ENCODE measurements around the gene HEXD. TPM values are rescaled to one million over a fixed set of nuclear protein-coding genes. Genes with fewer than 3 reads are reported as not detected.
"Not testable (repeated sequence)": the region's sequence is repeated elsewhere in the genome, so short reads cannot be mapped to it uniquely, and the experiment has no call there.

The HEXD gene
- total RNA-seq, 1 donor from 2014 or later: 21.7 TPM

DNA sequence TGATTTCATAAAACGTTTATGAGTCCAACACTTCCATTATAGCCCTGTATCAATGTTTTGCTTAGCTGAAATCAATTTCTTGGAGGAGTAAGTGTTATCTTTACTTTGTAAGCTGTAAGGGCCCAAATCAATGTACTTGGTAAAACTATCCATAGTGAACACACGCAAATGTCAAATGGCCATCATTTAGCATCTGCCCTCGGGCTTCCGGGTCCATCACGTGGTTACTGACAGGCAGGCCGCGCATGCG, 39.7 kb downstream of the HEXD start:
- DNase-seq (ENCODE audit: low read depth): peak; percentile 87

DNA sequence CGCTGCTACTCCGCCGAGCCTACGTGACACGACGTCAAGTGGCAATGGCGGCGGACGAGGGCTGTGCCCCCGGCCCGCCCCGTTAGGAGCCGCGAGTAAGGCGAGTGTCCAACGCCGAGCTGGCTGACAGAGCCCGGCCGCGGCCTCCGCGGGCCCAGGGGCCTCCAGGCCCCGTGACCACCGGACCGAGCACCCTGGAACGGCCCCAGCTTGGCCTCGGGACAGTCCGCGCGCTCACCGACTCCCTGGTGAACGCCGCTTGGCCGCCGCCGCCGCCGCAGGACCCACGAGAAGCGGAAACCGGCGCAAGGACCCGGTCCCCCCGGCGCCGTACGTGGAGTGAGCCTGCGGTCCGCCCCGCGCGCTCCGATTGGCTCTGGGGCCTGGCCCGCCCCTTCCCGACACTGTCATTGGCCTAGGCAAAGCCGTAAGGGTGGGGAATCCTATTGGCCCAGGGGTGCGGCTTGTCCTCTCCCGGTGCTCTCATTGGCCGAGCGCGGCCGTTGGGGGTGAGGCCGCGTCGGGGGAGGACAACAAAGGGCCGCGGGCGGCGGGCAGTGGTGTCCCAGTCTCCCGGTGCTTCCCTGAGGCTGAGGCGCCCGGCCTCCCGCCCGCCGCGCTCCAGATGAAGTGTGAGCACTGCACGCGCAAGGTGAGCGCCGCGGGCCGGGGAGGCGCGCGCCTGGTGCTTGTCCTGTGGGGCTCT, 40.2 kb downstream of the HEXD start, which contains the start of gene NARF:
Gene NARF, plus strand, starts transcription at position 563 of the 706 bp plus-strand sequence. Its CDS starts 63 bp downstream, at position 626.
- DNase-seq (ENCODE audit: low read depth): peak; percentile 93

DNA sequence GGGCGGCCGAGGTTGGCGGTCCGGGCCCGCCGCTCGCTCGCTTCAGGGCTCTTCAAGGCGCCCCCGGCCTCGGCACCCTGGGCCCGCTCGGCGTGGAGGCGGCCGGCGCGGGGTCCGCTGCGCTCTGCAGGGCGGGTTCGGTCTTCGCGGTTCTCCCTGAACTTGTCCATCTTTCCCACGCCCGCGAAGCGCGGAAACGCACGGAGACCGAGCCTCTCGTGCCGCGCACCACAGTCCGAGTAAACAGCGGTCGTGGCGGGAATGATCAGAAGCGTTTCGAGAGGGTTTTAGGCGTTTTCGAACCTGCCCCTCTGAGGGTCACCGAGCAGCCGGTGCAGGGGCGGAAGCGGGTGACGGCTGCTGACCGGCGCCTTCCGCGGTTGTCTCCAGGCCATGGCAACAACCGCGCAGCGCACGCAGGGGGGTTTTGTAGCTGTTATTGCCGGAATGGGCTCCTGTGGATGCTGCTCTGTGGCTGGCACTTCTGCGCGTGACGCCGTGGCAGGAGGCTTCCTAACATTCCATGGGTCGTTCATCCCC, 40.8 kb downstream of the HEXD start:
- DNase-seq (ENCODE audit: low read depth): peak; percentile 21

DNA sequence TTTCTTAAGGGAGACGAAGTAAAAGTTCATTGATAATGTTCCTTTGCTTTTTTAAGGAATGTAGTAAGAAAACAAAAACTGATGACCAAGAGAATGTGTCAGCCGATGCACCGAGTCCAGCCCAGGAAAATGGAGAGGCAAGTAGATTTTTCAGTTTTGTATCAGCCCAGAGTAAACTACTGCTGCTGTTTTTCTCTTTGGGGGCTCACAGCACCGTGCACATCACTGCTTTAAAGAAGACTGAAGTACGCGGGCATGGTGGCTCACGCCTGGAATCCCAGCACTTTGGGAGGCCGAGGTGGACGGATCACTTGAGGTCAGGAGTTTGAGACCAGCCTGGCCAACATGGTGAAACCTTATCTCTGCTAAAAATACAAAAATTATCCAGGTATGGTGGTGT, 41.8 kb downstream of the HEXD start:
- not testable (repeated sequence) for DNase-seq (ENCODE audit: low read depth)

DNA sequence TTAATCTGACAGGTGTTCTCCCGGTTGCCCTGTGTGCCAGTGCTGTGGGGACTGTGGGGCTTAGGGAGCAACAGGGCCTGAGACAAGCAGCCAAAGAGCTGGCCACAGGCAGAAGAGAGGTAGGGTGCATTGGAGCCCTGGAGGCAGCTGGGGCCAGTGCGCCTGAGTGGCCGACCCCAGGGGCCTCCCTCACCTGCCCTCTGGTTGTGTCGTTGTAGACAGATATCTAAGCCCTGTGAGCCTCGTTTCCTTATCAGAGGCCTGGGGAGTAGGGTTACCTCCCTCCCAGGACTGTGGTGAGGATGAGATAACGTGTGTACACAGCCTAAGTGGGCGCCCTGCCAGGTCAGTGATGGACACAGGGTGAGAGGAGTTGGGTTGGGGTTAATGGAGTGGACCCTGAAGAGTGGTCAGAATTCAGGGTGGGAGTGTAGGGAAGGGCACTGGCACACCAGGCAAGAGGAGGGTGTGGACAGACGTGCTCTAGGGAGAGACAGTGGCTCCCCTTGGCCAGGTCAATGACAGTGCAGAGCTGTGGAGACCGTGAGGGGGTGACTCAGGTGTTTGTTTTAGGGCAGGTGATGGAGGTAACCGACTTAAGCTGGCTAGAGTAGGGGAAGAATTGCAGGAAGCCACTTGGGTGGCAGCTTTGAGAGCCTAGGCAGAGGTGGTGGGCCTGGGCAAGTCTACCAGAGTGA, 43.8 kb downstream of the HEXD start:
- DNase-seq (ENCODE audit: low read depth): no peak

DNA sequence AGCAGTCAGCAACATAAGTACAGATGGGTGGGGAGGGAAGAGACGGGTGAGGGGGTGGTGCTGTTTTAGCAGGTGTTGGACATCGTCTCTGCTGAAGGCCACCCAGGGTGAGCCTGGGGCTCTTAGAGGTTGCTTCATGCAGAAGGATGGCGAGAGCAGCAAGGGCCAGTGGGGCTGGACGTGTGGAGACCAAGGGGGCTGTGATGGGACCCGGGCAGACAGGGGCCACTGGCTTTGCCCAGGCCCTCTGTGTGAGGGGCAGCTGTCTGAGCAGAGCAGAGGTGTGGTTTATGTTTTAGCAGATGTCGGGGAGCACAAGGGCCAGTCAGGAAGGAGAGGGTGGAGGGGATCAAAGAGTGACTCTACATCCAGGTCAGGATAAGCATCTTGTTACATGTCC, 45.2 kb downstream of the HEXD start:
- DNase-seq (ENCODE audit: low read depth): no peak

DNA sequence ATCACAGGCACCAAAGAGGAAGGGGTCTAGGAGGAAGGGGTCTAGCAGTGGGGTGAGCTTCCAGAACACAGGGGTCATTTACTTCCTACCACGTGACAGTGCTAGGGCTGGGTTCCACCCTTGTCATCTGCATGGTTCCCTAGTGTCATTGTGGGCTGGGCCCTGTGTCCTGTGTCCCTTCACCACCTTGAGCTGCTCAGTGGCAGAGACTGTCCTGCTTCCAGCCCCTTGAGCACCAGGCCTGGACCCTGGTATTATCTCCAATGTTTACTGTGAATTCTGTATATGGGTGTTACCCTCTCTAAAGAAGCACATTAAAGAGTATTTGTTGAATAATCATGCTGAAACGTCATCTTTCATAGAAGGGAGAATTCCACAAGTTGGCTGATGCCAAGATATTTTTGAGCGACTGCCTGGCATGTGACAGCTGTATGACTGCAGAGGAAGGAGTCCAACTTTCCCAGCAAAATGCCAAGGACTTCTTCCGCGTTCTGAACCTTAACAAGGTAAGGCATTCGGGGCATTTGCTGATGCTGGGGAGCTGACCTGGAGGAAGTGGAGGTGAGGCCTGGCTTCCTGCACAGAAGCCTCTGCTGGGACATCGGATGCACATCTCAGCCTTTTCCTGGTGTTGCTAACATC, 45.9 kb downstream of the HEXD start:
- no peak for DNase-seq (ENCODE audit: low read depth)

DNA sequence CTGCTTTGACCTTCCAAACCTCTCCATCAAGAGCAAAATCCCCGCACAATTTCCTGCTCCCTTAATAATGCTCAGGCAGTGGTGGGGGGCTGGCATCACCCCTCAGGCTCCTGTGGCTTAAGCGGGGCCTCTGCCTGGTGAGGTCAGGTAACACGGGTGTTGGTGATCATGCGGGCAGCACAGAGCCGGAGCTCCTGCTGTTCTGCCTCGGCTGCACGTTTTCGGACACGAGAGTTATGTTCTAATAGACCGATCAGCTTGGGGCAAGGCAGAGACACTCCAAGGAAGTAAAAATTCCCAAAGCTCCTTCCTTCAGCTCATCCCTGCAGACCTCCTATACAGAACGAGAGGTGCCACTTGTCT, 46.4 kb downstream of the HEXD start:
- no peak for DNase-seq (ENCODE audit: low read depth)

DNA sequence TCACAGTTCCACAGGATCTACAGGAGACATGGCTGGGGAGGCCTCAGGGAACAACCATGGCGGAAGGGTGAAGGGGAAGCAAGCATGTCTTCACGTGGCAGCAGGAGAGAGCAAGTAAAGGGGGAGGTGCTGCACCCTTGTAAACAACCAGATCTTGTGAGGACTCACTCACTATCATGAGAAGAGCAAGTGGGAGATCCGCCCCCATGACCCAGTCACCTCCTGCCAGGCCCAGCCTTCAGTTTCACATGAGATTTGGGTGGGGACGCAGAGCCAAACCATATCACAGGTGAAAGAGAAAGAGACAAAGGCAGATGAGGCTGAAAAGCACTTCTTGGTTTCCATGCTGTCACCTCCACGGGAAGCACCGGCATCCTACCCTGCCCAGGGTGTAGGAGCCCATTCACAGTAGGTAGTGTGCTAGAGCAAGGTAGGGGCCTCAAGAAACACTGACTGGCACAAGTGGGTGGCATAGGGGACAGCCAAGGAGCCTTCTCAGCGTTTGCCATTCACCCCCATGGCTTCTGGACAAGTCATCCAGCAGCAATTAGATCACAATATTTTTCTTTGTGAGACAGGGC, 47.0 kb downstream of the HEXD start:
- no peak for DNase-seq (ENCODE audit: low read depth)

DNA sequence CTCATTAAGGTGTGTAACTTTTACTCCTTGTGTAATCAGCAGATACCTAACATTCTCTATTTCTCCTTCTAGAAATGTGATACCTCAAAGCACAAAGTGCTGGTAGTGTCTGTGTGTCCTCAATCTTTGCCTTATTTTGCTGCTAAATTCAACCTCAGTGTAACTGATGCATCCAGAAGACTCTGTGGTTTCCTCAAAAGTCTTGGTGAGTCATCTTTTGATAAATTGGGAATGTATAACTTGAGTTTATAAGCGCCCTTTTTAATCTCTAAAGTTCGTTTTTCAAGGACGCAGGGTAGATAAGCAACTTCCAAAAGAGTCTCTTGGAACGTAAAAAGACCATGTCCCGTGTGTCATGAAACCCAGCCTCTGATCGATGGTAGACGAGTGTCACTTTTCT, 50.5 kb downstream of the HEXD start:
- DNase-seq (ENCODE audit: low read depth): no peak

DNA sequence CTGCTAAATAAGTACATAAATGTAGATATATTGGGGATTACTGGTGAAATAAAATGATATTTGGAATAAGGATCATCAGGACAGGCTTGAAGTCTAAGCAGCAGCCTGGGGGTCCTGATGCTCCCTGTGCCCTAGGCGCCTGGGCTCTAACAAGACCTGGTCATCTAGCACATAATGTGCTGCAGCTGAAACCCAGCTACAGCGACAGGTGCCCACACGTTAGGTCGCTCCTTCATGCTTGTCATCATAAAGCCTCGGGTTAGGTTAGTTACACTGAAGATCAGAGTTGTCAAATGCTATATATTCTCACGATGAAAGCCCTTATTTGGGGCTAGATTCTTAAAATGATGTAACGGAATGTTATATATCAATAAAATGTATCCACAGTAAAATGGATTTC, 51.9 kb downstream of the HEXD start:
- no peak for DNase-seq (ENCODE audit: low read depth)

DNA sequence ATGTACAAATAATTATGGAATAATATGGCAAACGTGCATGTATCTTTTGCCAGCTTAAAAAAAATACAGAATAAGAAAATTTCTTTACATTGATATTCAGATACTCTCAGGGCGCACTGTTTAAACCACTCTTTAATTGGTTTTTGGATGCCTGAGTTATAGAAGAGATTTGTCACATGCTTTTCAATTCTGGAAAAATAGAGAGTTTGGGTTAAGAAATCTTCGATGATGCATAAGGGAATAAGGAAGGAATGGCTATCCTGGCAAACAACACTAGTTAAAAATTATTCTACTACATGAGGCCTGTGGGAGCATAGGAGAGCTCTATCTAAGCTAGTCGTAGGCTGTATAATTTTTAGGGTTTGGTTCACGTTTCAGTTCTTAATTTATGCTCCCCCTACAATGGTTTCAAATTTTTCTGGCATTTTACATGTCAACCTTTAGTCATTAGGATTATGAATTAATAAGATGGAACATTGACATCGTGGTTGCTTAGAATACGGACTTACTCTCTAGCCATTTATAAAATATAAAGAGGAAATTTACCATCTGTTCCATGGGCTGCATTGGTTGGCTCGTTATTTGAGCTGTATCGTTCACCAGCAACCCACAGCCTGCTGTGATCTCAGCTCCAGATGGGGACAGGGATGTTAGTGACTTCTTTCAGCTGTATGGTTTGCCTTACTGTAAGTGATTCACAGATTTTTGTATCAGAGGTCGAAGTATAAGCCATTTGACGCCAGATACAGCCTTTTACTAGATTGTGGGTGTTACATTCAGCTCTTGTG, 56.3 kb downstream of the HEXD start:
- no peak for DNase-seq (ENCODE audit: low read depth)

DNA sequence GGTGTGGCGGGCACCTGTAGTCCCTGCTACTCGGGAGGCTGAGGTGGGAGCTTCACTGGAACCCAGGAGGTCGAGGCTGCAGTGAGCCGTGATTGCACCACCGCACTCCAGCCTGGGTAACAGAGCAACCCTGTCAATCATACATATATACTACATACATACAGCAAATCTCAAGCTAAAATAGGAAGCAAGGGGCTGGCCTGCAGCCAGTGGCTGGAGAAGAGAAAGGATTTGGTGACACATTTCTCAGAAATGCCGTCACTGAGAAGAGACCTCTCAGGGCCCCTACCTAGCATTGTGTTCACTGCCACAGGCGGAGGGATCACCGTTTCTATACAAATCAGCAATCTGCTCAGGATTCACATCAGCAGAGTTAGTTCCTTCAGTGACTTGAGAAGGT, 57.3 kb downstream of the HEXD start:
- DNase-seq (ENCODE audit: low read depth): no peak

DNA sequence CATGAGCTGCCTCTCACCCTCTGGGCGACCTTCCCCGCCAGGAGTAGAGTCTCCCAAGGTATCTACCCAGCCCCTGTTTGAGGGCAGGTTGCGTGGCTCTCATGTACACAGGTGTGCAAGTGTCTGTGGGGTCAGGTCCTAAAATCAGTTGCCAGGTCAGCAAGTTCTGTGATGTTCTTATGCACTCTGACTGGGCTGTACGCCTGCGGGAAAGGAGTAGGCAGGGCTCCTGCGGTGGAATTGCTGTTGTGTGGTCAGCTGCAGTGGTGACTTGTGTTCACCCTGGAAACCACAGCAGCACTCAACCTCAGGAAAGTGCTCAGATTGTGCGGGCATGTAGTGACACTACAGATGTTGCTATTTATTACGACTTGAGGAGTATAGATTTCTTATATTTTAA, 59.8 kb downstream of the HEXD start:
- DNase-seq (ENCODE audit: low read depth): no peak

DNA sequence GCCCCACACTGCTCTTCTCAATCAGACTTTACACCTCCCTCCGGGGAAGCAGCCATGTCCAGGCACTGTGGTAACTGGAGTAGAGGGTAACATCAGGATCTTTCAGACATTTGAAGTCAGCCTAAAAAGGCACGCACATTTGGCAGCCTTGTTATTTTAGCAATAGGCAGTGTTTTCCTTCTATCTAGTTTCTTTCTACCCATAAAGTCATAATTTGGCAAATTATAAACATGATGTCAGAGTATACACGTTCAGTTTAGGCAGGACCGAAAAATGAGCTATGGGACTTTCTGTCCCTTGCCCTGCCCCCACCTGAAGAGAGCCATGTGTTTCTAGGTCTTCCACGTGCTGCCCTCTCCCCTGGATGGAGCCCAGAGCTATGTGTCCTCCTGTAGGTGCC, 61.5 kb downstream of the HEXD start:
- no peak for DNase-seq (ENCODE audit: low read depth)

DNA sequence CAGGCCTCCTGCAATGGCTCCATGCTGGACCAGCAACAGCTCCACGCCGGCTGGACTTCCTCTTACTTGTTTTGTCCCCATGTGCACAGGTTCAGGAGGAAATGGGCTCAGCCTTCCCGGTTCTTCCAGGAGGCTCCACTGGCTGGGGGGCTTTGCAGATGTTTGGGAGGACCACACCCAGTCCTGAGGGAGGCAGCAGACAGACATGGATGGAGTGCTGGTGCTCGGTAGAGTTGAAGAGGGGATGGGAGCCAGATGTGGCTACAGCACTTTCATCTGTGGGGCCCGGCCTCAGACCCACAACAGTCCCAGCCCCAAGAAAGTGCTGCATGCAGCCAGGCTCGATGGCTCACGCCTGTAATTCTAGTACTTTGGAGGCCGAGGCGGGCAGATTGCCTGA, 62.2 kb downstream of the HEXD start:
- no peak for DNase-seq (ENCODE audit: low read depth)

DNA sequence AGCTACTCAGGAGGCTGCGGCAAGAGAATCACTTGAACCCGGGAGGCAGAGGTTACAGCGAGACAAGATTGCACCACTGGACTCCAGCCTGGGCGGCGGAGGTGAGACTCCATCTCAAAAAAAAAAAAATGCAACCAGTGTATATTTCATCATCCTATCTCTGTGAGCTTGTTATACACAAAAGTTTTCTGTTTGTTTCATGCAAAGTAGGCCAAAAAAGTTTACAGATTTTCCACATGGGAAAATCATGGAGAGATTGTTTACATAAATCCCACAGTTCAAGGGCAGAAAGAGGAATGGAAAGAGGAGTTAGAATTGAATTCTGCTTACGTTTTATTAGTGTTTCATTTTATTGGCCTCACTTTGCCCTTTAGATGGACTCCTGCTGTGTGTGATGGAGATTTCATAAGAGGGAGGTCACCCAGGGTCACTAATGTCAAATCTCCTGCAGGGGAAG, 65.1 kb downstream of the HEXD start:
- no peak for DNase-seq (ENCODE audit: low read depth)

DNA sequence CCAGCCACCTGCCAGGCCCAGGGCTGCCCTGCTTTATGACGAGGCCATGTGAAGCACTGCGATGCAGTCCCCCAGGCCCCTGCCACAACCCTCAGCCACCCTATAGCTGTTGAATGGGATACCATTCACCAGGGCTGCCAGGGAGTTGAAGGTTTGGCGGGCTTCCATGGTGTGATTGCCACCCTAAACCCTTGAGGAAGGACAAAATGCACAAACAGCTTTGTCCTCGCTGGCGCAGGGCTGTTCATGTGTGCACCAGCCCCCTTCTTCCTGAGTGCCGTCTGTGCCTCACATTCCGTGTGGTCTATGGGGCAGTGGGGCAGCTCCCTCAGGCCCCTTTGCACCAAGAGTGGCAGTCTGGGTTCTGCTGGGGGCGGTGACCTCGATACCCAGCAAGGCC, 65.7 kb downstream of the HEXD start:
- no peak for DNase-seq (ENCODE audit: low read depth)

DNA sequence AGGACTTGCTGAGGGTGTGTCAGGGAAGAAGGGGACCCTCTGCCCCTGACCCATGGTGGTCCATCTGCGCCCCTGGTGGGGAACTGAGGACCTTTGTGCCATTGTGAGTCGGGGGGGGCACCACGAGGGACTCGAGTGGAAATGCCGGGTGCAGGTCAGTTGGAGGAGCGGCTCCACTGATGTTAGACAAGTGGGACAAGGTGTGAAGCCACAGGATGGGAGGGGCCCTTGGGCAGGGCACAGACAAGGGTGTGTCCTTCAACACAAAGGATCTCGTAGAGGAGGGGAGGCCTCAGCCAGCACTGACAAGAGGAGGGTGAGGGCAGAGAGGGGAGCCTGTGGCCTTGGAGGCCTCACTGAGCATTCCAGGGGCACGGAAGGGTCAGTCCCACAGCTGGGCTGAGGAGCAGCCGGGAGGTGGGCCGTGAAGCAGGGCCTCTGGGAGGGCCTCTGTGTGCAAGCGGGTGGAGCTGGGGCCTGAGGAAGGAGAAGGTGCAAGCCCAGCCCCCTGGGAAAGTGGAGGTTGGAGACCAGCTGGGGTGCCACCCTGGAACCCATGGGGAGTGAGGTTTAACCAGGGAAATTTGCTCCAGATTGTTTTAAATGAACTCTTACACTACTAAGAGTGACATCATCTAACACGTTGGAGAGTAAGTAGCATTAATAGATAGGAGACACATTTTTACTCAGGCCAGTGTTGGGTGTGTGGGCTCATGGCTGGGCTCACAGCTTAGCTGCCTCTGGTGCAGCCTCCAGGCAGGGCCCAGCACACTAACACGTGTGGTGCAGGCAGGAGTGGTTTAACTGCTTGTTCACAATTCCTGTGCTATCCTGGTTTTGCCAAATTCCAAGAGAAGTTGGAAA, 68.3 kb downstream of the HEXD start:
- no peak for DNase-seq (ENCODE audit: low read depth)

DNA sequence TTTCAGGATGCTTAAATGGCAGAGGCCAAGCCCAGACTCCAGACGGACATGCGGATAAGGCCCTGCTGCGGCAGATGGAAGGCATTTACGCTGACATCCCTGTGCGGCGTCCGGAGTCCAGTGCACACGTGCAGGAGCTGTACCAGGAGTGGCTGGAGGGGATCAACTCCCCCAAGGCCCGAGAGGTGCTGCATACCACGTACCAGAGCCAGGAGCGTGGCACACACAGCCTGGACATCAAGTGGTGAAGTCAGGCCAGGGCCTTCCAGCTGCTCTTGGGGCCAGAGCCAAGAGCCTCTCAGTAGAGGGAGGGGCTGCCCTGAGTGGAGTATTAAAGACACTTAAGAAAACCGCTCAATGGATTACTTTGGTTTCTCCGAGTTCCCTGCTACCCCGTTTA, 69.8 kb downstream of the HEXD start:
- DNase-seq (ENCODE audit: low read depth): no peak

DNA sequence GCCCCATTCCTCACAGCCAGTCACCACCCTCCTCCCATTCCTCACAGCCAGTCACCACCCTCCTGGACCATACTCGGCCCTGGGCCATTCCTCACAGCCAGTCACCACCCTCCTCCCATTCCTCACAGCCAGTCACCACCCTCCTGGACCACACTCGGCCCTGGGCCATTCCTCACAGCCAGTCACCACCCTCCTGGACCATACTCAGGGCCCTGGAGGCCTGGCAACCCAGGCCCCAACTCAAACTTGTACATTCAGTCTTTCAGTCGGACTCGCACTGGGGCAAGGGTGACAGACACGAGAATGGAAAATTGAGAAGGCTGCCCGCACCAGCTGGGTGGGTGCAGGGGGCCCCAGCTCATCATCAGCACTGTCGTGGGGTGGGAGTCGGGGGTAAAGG, 71.0 kb downstream of the HEXD start:
- no peak for DNase-seq (ENCODE audit: low read depth)
